Duodenal mucosa (tissue), 2 donors: ENCODE results near the gene RAPGEF1.

Source experiments
- H3K27ac ChIP-seq: one replicate; pipeline ENCODE4 v1.7.0; 2013; ENCODE audit warnings: low read depth, low read length
- H3K27me3 ChIP-seq, 2 donors: one replicate each; pipeline ENCODE4 v1.7.0; 2013; ENCODE audit warnings: low read length in 2 of 2, control low read depth in 1 of 2; ENCODE audit not compliant: insufficient read depth in 2 of 2, control insufficient read depth in 1 of 2
- H3K36me3 ChIP-seq, 2 donors: one replicate each; pipeline ENCODE4 v1.7.0; 2013; ENCODE audit warnings: low read length in 2 of 2, control low read depth in 1 of 2; ENCODE audit not compliant: insufficient read depth in 2 of 2, control insufficient read depth in 1 of 2
- H3K4me1 ChIP-seq, 2 donors: one replicate each; pipeline ENCODE4 v1.7.0; 2013; ENCODE audit warnings: low read length in 2 of 2, control low read depth in 1 of 2; ENCODE audit not compliant: insufficient read depth in 2 of 2, control insufficient read depth in 1 of 2
- H3K4me3 ChIP-seq, 2 donors: one replicate each; pipeline ENCODE4 v1.7.0; 2013; ENCODE audit warnings: low read length in 2 of 2, low read depth in 1 of 2
- H3K9ac ChIP-seq, 2 donors: one replicate each; pipeline ENCODE4 v1.7.0; 2013; ENCODE audit warnings: low read length in 2 of 2, low read depth in 1 of 2
- H3K9me3 ChIP-seq, 2 donors: one replicate each; pipeline ENCODE4 v1.7.0; 2013; ENCODE audit warnings: low read length in 2 of 2, control low read depth in 1 of 2; ENCODE audit not compliant: control insufficient read depth in 1 of 2

RAPGEF1 gene

GRCh38 chr9:131673531-131673930 lies 66.3 kb downstream of the RAPGEF1 start:
- Histone ChIP-seq H3K27me3 (no peaks in the 10 kb centered on the region), H3K9me3 (no peaks in the 10 kb centered on the region), H3K4me3 (peak overlapping the region in 1 of 2 donors; percentile 7), H3K36me3 (no peaks in the 10 kb centered on the region), H3K27ac (no peak overlapping the region), H3K4me1 (peaks cover 50 to 59% of the 10 kb centered on the region in 2 donors), H3K9ac (no peak overlapping the region)

GRCh38 chr9:131673068-131673467 lies 66.8 kb downstream of the RAPGEF1 start:
- Histone ChIP-seq H3K36me3 (no peaks in the 10 kb centered on the region), H3K4me3 (no peak overlapping the region), H3K9me3 (no peaks in the 10 kb centered on the region), H3K27ac (no peak overlapping the region), H3K9ac (no peak overlapping the region), H3K27me3 (no peaks in the 10 kb centered on the region), H3K4me1 (peaks cover 50 to 57% of the 10 kb centered on the region in 2 donors)

GRCh38 chr9:131672451-131672850 lies 67.4 kb downstream of the RAPGEF1 start:
- Histone ChIP-seq H3K27me3 (no peaks in the 10 kb centered on the region), H3K4me3 (no peak overlapping the region), H3K27ac (no peak overlapping the region), H3K9ac (no peak overlapping the region), H3K36me3 (no peaks in the 10 kb centered on the region), H3K9me3 (no peaks in the 10 kb centered on the region), H3K4me1 (peaks cover 47 to 57% of the 10 kb centered on the region in 2 donors)

GRCh38 chr9:131671133-131671520 lies 68.7 kb downstream of the RAPGEF1 start:
- no peak overlapping the region for H3K4me3 ChIP-seq
- no peaks in the 10 kb centered on the region for H3K36me3 ChIP-seq
- H3K9ac ChIP-seq: no peak overlapping the region
- peaks cover 36 to 47% of the 10 kb centered on the region in 2 donors for H3K4me1 ChIP-seq
- no peak overlapping the region for H3K27ac ChIP-seq
- H3K9me3 ChIP-seq: no peaks in the 10 kb centered on the region
- no peaks in the 10 kb centered on the region for H3K27me3 ChIP-seq

- Histone ChIP-seq H3K9ac (peak overlapping the region in 1 of 2 donors; percentile 44), H3K27ac (no peak overlapping the region), H3K4me3 (no peak overlapping the region), H3K36me3 (no peaks in the 10 kb centered on the region), H3K4me1 (peaks cover 33 to 42% of the 10 kb centered on the region in 2 donors), H3K9me3 (no peaks in the 10 kb centered on the region), H3K27me3 (no peaks in the 10 kb centered on the region)
Observed at GRCh38 chr9:131670247-131671132, 69.4 kb downstream of the RAPGEF1 start.

- H3K27ac ChIP-seq: peak overlapping the region; percentile 80
- H3K4me3 ChIP-seq: peak overlapping the region in 1 of 2 donors; percentile 12
- no peaks in the 10 kb centered on the region for H3K9me3 ChIP-seq
- H3K9ac ChIP-seq: peak overlapping the region; percentile 35 to 44
- peaks cover 33 to 42% of the 10 kb centered on the region in 2 donors for H3K4me1 ChIP-seq
- H3K36me3 ChIP-seq: no peaks in the 10 kb centered on the region
- no peaks in the 10 kb centered on the region for H3K27me3 ChIP-seq
Observed at GRCh38 chr9:131669269-131670157, 70.4 kb downstream of the RAPGEF1 start.

- H3K36me3 ChIP-seq: no peaks in the 10 kb centered on the region
- H3K4me1 ChIP-seq: peaks cover 33 to 42% of the 10 kb centered on the region in 2 donors
- H3K9ac ChIP-seq: peak overlapping the region; percentile 35 to 44
- H3K27ac ChIP-seq: peak overlapping the region; percentile 80
- no peaks in the 10 kb centered on the region for H3K27me3 ChIP-seq
- peak overlapping the region in 1 of 2 donors; percentile 12 for H3K4me3 ChIP-seq
- no peaks in the 10 kb centered on the region for H3K9me3 ChIP-seq
Observed at GRCh38 chr9:131668439-131669268, 71.2 kb downstream of the RAPGEF1 start.

- H3K27me3 ChIP-seq: no peaks in the 10 kb centered on the region
- H3K27ac ChIP-seq: no peak overlapping the region
- H3K9ac ChIP-seq: no peak overlapping the region
- H3K4me3 ChIP-seq: no peak overlapping the region
- H3K4me1 ChIP-seq: peaks cover 33 to 42% of the 10 kb centered on the region in 2 donors
- no peaks in the 10 kb centered on the region for H3K9me3 ChIP-seq
- H3K36me3 ChIP-seq: no peaks in the 10 kb centered on the region
Observed at GRCh38 chr9:131668057-131668438, 71.8 kb downstream of the RAPGEF1 start.

- peaks cover 30 to 42% of the 10 kb centered on the region in 2 donors for H3K4me1 ChIP-seq
- no peaks in the 10 kb centered on the region for H3K27me3 ChIP-seq
- H3K9ac ChIP-seq: peak overlapping the region in 1 of 2 donors; percentile 25
- peak overlapping the region; percentile 41 for H3K27ac ChIP-seq
- H3K9me3 ChIP-seq: no peaks in the 10 kb centered on the region
- no peaks in the 10 kb centered on the region for H3K36me3 ChIP-seq
- no peak overlapping the region for H3K4me3 ChIP-seq
Observed at GRCh38 chr9:131667576-131667975, 72.3 kb downstream of the RAPGEF1 start.
